ENCODE measurements around the gene SLC24A3. TPM values are rescaled to one million over a fixed set of nuclear protein-coding genes. Genes with fewer than 3 reads are reported as not detected.

SLC24A3 gene
- total and polyA plus RNA-seq, 2 experiments from 2014 or later, result 0.48 to 1.7 TPM

DNA sequence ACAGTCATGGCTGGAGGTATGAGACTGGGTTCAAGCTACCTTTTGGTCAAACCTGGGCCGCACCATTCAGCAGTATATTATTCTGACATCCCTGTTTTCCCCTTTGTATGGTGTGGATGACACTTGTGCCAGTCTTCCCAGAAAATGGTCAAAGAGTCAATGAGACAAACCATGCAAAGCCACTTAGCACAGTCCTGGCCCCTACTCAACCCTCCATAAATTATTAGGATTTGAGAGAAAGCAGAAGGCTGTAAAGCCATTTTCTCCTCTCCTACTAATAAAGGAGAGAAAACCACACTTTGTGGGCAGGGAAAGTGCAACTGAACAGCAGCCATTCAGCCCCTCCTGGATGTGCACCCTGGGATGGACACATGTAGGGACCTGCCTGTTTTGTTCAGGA is 236.2 kb downstream of the SLC24A3 start:
- DNase-seq (ENCODE audit: low spot score), result no peak
- H3K79me2 ChIP-seq, result no peaks in the 10 kb centered on the region
- no peaks in the 10 kb centered on the region for H3K9me2 ChIP-seq (replicated peaks; ENCODE audit: insufficient read depth)
- no peaks in the 10 kb centered on the region for H3K36me3 ChIP-seq (replicated peaks; ENCODE audit: insufficient read depth, low read depth)
- TF ChIP-seq EZH2phosphoT487 (IDR thresholded peaks at IDR 0.05; ENCODE audit: low read depth, severe bottlenecking, unreplicated experiment) (no peak), EZH2 (IDR thresholded peaks at IDR 0.05; ENCODE audit: borderline replicate concordance) (no peak)
- TF ChIP-seq, protein P1, sequence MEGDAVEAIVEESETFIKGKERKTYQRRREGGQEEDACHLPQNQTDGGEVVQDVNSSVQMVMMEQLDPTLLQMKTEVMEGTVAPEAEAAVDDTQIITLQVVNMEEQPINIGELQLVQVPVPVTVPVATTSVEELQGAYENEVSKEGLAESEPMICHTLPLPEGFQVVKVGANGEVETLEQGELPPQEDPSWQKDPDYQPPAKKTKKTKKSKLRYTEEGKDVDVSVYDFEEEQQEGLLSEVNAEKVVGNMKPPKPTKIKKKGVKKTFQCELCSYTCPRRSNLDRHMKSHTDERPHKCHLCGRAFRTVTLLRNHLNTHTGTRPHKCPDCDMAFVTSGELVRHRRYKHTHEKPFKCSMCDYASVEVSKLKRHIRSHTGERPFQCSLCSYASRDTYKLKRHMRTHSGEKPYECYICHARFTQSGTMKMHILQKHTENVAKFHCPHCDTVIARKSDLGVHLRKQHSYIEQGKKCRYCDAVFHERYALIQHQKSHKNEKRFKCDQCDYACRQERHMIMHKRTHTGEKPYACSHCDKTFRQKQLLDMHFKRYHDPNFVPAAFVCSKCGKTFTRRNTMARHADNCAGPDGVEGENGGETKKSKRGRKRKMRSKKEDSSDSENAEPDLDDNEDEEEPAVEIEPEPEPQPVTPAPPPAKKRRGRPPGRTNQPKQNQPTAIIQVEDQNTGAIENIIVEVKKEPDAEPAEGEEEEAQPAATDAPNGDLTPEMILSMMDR (IDR thresholded peaks at IDR 0.05; ENCODE audit: poor library complexity), result no peak
- H2AFZ ChIP-seq, result no peak overlapping the region
- H3K27ac ChIP-seq, result no peak overlapping the region
- WGBS (ENCODE audit: low lambda C conversion rate, missing lambda C conversion rate), result 100% methylated on average over 1 of the region's 1 CpG
- H3K4me2 ChIP-seq, result no peak overlapping the region
- no peaks in the 10 kb centered on the region for H3K9me3 ChIP-seq (ENCODE audit: low read depth)
- no peaks in the 10 kb centered on the region for H3K4me1 ChIP-seq (ENCODE audit: insufficient read depth)
- no peaks in the 10 kb centered on the region for H4K20me1 ChIP-seq (ENCODE audit: insufficient read depth, poor library complexity, severe bottlenecking)
- H3K4me3 ChIP-seq, result no peak overlapping the region
- H3K27me3 ChIP-seq, result no peaks in the 10 kb centered on the region

DNA sequence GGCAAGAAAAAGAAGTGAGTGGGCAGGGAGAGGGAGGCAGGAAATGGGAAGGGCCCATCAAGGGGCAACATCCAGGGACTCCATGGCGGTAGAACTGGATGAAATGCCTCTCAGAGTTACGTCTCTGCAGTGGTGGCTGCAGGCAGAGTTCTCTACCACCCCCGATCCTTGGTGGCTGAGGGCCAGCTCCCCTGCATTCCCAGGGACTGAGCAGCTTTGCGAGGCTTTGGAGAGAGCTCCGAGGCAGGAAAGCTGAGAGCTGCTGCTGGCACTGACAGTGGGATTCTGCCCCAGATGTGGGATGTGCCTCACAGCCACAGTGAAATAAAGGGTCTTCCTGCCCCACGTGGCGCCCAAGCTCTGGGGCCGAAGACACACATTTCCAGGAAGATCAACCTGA is 236.6 kb downstream of the SLC24A3 start:
- no peak for DNase-seq (ENCODE audit: low spot score)
- no peaks in the 10 kb centered on the region for H3K4me1 ChIP-seq (ENCODE audit: insufficient read depth)
- no peaks in the 10 kb centered on the region for H3K36me3 ChIP-seq (replicated peaks; ENCODE audit: insufficient read depth, low read depth)
- no peak overlapping the region for H2AFZ ChIP-seq
- TF ChIP-seq, protein P1 (IDR thresholded peaks at IDR 0.05; ENCODE audit: poor library complexity), result no peak
- H3K79me2 ChIP-seq, result no peaks in the 10 kb centered on the region
- H3K9me2 ChIP-seq (replicated peaks; ENCODE audit: insufficient read depth), result no peaks in the 10 kb centered on the region
- 72% methylated on average over 8 of the region's 8 CpGs for WGBS (ENCODE audit: low lambda C conversion rate, missing lambda C conversion rate)
- no peaks in the 10 kb centered on the region for H4K20me1 ChIP-seq (ENCODE audit: insufficient read depth, poor library complexity, severe bottlenecking)
- H3K27ac ChIP-seq, result no peak overlapping the region
- H3K27me3 ChIP-seq, result no peaks in the 10 kb centered on the region
- H3K4me3 ChIP-seq, result no peak overlapping the region
- H3K4me2 ChIP-seq, result no peak overlapping the region
- H3K9me3 ChIP-seq (ENCODE audit: low read depth), result no peaks in the 10 kb centered on the region

DNA sequence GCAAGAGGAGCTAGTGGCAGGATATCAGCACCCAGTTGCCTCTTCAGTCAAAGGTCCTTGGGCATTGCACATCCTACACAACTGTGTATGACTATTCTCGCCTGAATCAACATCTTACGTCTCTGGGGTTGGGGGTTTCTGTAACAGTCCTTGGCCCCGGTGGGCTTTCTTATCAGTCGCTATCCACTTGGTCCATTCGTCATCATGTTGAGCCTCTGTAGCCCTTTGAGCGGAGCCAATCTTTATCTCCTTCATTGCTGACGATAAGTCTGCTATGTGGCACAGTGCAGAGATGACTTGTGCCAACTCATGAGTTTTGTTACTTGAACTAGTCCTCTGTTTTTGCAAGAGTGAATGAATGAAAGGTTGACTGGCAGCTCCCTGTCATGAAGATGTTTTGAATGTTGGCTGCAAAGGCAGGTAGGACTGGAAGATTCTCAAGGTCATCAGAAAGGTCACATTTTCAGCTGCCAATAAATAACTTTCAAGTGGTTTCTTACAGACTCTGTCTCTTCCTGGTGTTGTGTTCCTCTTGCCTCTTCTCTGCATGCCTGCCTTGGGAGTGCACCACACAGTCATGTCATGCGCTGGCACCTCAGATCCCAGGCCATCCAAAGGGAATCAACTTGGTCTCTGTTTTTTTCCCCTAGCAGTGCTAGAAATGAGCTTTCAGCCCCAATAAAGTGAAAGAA is 238.9 kb downstream of the SLC24A3 start:
- Histone ChIP-seq H3K4me3 (no peak overlapping the region), H3K9me2 (replicated peaks; ENCODE audit: insufficient read depth) (no peaks in the 10 kb centered on the region), H4K20me1 (ENCODE audit: insufficient read depth, poor library complexity, severe bottlenecking) (no peaks in the 10 kb centered on the region), H3K27me3 (no peaks in the 10 kb centered on the region), H3K79me2 (no peaks in the 10 kb centered on the region), H3K4me2 (no peak overlapping the region), H2AFZ (no peak overlapping the region), H3K9me3 (ENCODE audit: low read depth) (no peaks in the 10 kb centered on the region), H3K36me3 (replicated peaks; ENCODE audit: insufficient read depth, low read depth) (no peaks in the 10 kb centered on the region), H3K4me1 (ENCODE audit: insufficient read depth) (no peaks in the 10 kb centered on the region), H3K27ac (no peak overlapping the region)
- DNase-seq (ENCODE audit: low spot score), result no peak
- TF ChIP-seq EZH2 (IDR thresholded peaks at IDR 0.05; ENCODE audit: borderline replicate concordance), result no peak
- no peak for TF ChIP-seq EZH2phosphoT487 (IDR thresholded peaks at IDR 0.05; ENCODE audit: low read depth, severe bottlenecking, unreplicated experiment)
- TF ChIP-seq, protein P1 (IDR thresholded peaks at IDR 0.05; ENCODE audit: poor library complexity), result no peak
- 76% methylated on average over 8 of the region's 8 CpGs for WGBS (ENCODE audit: low lambda C conversion rate, missing lambda C conversion rate)
